Gastrocnemius medialis (tissue), 4 donors: Measurements from ENCODE around the gene EEF1E1.

Experiments
- CTCF ChIP-seq, 5 experiments: fragments of 450-650 bp in 3 of 5; fragments of 200-600 bp in 2 of 5; sonication (generic) in 2 of 5; IDR thresholded peaks in 4 of 5; conservative IDR thresholded peaks in 1 of 5; 1 replicate in 4 of 5; 2 replicates in 1 of 5; pipeline ENCODE4 v1.5.1; 2016 to 2019; ENCODE audit warnings: antibody characterized with exemption in 5 of 5, mild to moderate bottlenecking in 3 of 5, moderate library complexity in 3 of 5
- POLR2A ChIP-seq, 2 donors: fragments of 450-650 bp; IDR thresholded peaks; one replicate each; pipeline ENCODE4 v1.6.1; 2017; ENCODE audit warnings: antibody characterized with exemption in 2 of 2, mild to moderate bottlenecking in 2 of 2, moderate library complexity in 2 of 2

GRCh38 chr6:8110725-8111124, 8.4 kb upstream of the EEF1E1 start:
- no peak for TF ChIP-seq CTCF (IDR thresholded peaks at IDR 0.05 in 4 of 5, conservative IDR thresholded peaks at IDR 0.05 in 1 of 5)
- no peak for TF ChIP-seq POLR2A (IDR thresholded peaks at IDR 0.05)
